ENCODE data around the gene LYSMD3.

LYSMD3 gene

DNA sequence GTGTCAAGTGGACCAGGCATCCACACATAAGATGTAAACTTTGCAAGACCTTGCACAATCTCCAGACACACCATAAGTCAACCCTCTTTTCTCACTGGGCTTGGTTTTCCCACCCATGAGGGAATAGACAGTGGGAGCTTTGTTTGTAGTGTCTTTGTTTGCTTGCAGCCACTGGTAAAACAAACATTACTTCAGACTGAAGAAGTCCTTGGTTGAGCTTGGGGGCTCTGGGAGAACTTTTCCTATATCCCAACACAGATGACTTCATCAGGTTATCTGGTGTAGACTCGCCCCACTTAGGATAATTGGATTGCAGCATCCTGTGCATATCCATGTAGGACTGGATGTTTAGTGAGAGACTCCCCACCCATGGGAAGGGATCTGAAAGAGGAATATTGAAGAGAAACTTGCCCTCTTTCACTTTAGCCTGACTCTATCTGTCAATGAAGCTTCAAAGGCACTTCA is 17.7 kb upstream of the LYSMD3 start:
- peak; percentile 24 for DNase-seq (ENCODE audit: low spot score)

DNA sequence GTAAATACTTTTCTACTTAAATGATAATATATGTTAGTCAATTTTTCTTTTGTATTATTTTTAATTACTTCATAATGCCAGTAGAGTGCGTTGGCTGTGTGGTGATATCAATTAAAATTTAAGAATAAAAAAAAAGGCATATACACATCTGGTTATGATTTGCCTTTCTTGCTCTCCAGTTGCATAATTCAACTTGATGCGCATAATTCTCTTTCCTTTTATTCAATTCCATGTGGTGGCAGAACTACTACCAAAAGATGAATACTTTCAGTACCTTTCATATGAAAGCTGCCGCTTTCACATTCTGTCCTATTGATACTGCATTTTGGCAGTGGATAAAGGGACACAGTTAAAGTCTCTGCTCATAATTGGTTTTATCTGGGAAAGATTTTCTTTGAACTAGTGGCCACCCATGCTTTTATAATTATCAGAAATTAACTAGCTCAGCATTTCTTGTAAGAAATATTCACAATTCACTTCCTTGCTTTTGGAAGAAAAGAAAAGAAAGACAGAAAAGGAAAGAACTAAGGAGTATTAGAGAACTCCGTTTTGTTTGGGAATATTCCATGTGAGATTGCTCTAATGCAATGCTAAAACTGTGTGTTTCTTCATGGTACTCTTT is 16.9 kb upstream of the LYSMD3 start:
- DNase-seq (ENCODE audit: low spot score) = no peak

DNA sequence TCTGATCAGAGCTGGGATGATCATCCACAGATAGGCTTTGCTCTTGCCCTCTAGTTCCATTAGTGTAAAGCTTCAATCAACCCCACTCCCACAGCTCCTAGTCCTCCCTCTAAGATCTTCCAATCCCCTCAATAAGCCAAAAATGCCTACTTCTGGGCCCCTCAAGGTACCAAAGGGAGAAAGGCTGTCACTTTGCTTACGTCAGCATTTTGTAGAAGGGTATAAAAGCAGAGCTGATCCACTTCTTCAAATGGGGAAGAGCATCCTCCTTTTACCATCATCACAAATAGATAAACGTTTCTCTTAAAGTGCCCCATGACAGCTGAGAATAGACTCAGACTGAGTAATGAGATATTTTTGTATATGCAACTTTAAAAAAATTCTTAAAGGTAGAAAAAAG is 16.1 kb upstream of the LYSMD3 start:
- no peak for DNase-seq (ENCODE audit: low spot score)

DNA sequence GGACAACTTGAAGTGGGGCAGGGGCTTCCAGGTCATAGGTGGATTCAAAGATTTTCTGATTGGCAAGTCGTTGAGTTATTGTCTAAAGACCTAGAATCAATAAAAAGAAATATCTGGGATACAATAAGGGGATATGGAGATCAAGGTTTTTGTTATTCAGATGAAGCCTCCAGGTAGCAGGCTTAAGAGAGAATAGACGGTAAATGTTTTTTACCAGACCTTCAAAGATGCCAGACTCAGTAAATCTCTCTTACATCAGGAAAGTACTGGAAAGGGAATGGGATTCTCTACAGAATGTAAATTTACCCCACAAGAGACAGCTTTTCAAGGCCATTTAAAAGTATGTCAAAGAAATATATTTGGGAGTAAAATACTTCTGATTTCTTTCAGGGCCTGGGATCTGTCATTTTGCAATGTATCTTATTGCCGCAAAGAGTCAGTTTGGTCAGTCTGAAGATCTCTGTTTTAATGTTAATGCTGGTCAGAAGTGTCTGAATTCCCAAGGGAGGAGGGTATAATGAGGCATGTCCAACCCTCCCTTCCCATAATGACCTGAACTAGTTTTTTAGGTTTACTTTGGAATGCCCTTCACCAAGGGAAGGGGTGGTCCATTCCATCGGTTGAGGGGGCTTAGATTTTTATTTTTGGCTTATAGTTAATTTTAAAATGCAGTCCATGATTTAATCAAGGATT is 13.6 kb upstream of the LYSMD3 start:
- no peak for DNase-seq (ENCODE audit: low spot score)

DNA sequence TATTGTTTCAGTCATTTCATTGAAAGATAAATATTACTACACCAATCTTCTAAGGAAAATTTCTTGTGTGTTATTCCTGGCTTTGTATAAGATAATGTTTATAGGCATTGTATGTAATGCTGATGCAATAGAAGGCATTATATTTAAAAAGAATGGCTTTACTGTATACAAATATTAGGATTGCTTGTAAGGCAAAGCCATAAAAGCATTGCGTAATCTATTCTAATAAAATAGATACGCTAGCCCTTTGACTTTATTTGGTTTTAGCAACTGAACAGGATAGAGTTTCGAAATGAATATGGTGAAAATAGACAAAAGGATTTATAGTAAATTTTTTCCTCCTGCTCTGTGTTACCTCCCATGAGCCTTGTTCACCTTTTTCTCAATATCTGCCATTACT is 5.5 kb upstream of the LYSMD3 start:
- DNase-seq (ENCODE audit: low spot score) = peak; percentile 37

DNA sequence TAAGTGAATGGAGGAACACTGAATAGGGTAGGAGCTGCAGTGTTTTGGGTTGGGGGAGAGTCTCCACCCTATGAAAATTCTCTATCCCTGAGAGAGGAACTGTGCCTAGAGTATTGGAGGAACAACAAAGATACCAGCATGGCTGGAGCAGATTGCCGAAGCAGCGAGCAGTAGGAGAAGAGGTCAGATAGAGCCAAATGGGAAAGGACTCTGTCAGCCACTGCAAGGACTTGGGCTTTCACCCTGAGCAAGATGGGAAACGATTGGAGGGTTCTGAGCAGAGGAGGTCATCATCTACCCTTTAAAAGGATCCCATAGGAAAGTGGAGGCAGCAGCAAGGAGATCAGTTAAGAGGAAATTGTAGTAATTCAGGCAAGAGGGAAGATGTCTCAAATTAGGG is 4.4 kb upstream of the LYSMD3 start:
- no peak for DNase-seq (ENCODE audit: low spot score)

DNA sequence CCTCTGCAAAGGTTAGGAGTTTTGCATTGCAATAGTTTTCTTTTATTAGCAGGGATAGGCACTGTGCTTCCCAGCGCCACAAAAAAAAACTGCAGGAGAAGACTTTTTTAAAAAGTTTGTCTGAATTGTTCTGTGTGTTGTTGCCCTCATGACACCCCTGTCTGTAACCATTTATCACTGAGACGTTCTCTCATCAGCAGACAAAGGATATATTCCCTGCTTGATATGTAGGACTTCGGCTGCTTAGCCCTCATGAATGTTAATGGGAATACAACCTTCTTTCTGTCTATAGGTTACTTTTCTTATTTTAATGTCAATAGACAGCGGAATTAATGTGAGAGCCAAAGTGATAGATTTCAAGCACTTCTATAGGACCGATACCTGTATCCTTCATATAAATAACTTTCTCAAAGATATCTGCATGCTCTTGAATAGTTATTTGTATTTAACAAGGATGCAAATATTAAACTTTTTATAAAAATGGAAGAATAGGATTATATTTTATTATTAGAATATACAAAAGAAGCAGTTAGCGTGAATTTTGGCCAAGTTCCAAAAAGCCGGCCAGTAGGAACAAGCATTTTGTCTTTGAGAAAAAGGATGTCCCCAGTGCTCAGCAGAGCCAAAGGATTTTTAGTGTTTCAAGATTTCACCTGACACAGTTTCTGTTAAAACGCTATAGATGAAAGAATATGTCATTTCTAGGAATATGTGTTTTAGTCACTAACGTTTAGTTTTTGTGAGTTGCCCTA is 1.5 kb upstream of the LYSMD3 start:
- no peak for DNase-seq (ENCODE audit: low spot score)

DNA sequence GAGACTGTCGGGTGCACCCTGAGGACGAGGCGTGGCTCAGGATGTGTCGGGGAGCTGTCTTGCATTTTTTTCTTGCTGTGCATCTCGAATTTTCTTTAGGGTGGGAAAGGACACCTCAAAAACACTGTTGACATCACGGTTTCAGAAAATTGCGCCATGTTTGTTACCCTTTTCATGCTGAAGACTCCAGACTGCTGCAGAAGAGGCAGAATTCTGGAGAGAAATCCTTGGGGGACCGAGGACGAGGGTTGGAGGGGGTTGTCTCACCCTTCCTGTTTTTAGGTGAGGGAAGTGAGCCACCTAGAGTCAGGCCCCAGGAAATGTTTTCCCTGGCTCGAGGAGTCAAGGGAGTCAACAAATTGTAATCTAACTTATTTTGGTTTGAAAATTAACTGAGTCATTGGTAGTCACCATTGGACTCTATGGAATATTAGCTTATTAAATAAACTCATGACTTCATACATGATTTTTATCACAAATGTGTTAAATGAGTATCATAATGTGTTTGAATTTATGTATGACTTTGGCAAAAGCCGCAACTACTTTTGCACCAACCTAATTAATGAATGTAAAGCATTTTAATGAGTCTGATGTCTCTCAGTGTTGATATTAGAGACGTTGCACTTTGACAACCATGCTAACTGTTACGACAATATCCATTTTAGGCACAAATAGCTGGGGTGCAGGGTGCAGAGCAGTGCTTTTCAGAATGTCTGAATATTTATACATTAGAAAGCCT is 724 bp upstream of the LYSMD3 start:
- DNase-seq (ENCODE audit: low spot score) = peak; percentile 78

DNA sequence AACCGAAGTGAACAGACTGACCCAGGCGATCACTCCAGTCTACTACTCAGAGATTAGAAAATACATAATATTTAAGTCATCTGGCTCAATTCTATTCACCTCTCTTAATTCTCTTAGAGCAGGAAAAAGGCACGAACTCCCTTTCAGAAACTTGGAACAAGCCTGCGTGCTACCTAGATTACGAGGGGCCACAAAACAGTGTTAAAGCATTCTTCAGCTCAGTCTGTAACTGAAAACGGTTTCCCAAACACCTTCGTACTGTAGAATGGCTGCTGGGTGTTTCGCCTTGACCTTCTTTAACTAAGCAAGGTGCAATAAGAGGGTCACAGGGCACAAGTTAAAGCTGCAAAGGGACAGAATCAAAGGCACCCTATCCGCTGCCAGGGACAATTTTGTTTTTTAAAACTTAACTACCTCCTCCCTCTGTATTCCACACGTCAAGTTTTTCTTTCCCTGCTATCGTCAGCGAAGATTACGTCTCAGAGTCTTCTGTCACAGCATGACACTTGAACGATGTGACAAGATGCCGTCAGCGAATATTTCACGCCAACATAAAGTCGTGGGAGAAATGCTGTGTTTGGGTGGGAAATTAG is 687 bp downstream of the LYSMD3 start:
- DNase-seq (ENCODE audit: low spot score) = peak; percentile 29

DNA sequence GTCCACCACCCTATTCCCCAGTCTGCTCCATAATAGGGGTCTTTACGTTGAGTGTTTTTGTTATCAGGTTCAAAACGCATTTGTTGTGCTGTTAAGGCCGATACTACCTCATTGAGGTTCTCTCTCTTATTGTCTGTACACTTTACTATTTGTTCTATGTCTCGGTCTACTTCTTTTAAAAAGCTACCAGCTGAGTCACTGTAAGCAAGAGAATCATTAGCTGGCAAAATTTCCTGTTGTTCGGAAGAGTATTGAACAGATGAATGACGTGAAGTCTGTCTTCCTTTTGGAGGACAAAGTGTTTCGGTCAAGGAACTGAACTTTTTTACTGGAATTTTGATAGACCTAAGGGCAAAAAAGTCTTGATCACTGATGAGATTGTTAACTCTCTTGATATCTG is 10.3 kb downstream of the LYSMD3 start:
- no peak for DNase-seq (ENCODE audit: low spot score)

DNA sequence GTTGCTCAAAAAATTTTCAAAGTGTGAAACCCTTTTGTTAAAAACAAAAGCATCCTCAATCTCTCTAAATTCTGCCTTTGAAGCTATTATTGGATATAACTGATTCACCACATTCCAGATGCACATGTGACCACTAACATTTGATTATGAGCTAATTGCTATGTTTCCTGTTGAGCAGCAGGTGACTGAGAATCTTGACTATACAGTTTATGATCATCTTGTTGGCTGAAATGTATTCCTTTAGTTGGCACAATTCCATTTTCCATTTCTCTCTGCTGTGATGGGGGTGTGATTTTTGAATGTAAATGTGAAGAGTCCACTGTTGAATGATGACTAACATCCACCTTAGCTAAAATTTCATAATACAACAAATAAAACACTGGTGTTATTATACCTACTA is 10.7 kb downstream of the LYSMD3 start:
- no peak for DNase-seq (ENCODE audit: low spot score)

DNA sequence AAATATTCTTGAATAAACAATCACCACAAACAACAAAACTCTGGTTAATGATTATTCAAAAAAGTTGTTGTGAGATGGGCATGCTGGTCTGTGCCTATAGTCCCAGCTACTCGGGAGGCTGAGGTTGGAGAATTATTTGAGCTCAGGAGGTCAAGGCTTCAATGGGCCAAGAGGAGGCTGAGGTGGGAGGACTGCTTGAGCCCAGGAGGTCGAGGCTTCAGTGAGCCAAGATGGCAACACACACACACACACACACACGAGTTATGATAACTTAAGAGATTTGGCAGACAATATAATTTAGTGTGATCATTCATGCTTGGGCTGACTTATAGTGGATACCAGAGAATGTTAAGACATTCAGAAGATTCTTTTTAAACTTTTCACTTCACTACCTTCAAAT is 14.9 kb downstream of the LYSMD3 start:
- DNase-seq (ENCODE audit: low spot score) = no peak

DNA sequence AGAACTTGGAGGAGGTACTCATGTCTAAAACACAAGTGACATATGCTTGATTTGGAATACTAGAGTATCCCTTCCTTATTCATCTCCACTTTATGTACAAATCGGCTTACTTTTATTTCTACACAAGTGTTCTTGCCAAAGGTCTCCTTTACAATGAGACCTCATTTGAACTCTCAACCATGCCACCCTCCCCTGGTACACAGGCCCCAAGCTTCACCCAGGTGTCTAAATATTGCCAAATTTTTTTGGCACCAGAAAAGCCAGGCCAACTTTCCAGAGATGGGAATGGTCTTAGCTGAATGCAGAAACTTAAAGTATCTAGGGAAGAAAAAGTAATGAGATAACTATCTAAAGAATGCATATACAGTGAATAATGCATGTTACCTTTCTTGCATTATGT is 18.9 kb downstream of the LYSMD3 start:
- no peak for DNase-seq (ENCODE audit: low spot score)

DNA sequence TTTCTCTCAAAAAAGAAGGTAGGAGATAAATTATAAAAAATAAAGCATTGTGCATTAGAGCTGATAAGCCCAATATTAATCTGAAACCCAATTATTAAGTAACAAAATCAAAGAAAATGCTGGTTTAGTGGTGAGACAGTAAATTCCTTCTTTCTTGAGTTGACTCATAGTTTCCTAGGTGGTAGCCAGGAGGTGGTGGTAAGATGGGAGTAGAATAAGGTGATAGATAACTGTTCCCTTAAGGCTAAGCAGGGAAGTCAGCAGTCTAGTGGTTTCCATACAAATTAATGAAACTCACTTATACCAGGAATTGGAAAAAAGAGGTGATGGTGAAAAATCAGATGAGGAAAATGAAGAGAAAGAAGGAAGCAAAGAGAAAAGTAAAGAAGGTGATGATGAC is 23.2 kb downstream of the LYSMD3 start:
- no peak for DNase-seq (ENCODE audit: low spot score)

DNA sequence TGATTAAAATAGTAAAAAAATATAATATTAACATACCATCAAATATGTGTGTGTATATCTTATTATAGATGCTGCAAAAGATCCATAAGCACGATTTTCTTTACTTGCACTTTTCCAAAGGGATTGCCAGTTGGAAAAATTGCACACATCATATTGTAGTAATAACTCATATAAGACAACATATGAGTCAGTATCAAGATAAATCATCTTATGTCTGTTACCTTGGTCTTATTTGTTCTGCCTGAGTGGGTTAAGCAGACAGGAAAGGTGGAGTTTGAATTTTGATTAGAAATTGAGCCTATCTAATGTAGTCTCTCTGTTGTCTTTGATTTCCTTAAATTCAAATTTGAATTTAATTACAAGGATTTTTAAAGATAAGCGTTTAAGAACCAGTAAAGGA is 24.6 kb downstream of the LYSMD3 start:
- DNase-seq (ENCODE audit: low spot score) = no peak

DNA sequence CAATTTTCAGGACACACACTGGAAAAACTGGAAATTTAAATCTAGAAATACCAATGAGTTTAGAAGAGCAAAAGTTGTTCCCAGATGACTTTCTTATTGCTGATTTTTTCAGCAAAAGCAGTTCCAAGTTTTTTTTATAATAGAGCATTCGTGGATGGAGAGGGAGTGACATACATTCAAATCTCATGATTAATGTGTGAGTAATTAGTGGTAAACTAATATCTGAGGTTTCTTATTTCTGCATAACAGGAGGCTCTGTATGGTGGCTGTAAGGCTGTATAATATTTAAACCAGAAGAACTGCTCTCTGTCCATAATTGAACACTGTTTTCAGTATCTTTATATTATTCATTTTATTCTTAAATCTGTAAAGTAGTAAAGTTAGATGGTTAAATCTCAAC is 25.8 kb downstream of the LYSMD3 start:
- DNase-seq (ENCODE audit: low spot score) = no peak

DNA sequence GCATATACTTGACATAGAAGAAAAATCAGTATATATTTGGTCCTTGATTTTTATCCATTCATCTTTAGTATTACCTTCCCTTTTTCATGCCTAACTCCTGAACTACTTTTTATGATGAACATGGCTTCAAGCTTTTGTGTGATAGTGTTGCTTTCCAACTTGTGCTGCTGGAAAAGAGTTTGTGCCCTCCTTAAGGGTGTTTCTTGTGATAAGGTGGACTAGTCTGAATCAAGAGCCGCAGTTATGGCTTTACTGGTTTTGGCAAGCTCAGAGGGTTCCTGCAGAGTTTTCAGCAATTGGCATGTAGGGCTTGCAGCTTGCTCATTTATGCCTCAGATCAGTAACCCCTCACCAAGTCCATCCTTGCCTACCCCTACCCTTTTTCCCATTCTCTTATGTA is 34.2 kb downstream of the LYSMD3 start:
- DNase-seq (ENCODE audit: low spot score) = no peak

DNA sequence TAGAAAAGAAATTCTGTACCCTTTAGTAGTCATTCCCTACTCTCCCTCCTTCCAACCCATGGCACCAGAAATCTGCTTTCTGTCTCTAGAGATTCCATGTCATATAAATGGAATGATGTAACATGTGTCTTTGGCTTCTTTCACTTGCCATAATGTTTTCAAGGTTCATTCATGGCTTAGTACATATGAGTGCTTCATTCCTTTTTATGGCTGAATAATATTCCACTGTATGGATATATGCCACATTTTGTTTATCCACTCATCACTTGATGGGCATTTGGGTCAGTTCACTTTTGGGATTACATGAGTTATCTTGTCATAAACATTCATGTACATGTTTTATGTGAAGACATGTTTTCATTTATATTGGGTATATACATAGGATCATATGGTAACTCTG is 35.3 kb downstream of the LYSMD3 start:
- no peak for DNase-seq (ENCODE audit: low spot score)

DNA sequence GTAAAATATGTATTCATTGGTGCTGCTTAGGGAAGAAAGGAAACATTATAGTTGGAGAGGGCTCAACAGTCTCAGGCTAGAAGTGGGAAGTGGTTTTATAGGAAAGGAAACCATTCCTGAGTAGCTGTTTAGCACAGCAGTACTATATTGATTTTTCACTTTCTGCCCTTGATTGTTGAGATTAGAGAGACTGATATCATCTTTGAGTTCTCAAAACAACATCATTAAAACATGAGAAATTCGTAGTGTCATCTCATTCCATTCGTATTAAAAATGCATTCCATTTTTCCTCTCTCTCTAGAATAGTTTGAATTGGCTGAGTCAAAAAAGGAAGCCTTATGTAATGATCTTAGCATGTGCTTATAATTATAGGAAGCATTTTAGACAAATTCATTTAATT is 40.6 kb downstream of the LYSMD3 start:
- no peak for DNase-seq (ENCODE audit: low spot score)

DNA sequence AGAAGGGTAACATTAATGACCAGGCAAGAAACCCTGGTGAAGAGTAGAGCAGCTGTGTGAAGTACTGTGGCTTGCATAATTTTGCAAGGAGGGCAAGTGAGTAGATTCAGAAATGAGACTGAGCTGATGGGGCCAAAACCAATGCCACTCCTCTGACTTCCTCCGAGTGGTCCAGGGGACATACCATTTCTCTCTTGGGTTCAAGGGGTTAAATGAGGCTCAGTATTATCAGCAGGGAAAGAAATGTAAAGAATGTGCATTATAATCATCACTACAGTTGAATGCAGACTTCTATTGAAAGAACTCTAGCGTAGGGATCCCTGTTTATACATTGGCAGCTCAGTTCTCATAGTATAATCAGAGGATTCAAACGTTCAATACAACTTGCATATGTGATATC is 44.8 kb downstream of the LYSMD3 start:
- no peak for DNase-seq (ENCODE audit: low spot score)

DNA sequence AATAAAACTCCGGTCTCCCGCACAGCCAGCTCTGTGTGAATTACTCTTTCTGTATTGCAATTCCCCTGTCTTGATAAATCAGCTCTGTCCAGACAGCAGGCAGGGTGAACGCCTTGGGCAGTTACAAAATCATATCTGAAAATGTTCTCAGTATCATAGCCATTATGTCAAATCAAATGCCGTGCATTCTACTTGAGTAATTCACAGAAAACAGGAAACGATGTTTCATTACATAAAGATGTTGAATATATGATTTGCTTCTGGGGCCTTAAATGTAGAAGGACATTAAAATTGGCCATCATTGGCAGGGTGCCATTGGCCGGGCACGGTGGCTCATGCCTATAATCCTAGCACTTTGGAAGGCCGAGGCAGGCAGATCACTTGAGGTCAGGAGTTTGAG is 46.2 kb downstream of the LYSMD3 start:
- DNase-seq (ENCODE audit: low spot score) = no peak

DNA sequence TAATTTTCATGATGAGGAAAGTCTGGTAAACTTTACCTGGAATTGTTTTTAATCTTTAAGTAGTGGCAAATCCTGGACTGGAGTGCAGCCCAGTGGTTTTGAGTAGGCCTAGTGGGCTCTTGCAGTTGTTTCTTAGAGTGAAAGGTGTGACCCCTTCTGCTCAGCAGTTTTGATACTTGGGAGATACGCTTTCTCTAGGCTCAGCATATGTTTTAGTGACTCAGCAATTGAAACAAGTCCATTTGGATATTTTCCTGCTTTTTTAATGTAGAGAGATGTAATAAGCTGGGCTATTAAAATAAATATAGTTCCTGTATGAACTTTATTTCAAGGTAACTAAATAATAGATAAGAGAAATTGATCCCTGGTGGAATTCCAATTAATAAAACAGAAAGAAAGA is 48.7 kb downstream of the LYSMD3 start:
- no peak for DNase-seq (ENCODE audit: low spot score)

All from LoVo (cell line).